H1 (cell line): ENCODE data around the gene HTRA2. TPM values are rescaled to one million over a fixed set of nuclear protein-coding genes. Genes with fewer than 3 reads are reported as not detected.

ENCODE experiments used
- CTCF ChIA-PET: fragments of 300-600 bp; sonication (Branson Sonifier 250); formaldehyde crosslinking; loops from one replicate; lab custom pipeline; 2021; ENCODE audit not compliant: partially characterized antibody; lab: Charles Lee
- POLR2A ChIA-PET: fragments of 300-600 bp; sonication (Branson Sonifier 250); formaldehyde crosslinking; loops from one replicate; lab custom pipeline; 2021; ENCODE audit warnings: inconsistent platforms; ENCODE audit not compliant: partially characterized antibody; lab: Charles Lee
- DNase-seq, 2 experiments: peaks; one replicate each; pipeline versions ENCODE4 v3.0.0 to v3.0.0-alpha.2; 2010 to 2022; ENCODE audit warnings: low spot score in 2 of 2, low read depth in 1 of 2, mixed read lengths in 1 of 2
- FAIRE-seq: peaks from 2 replicates; lab custom pipeline; 2011; peaks lifted over from hg19 to GRCh38; lab: Jason Lieb, UNC
- H2AFZ ChIP-seq: 2 replicates; pipeline ENCODE4 v1.8.1; 2012; ENCODE audit warnings: low read length, inconsistent platforms
- H2AK5ac ChIP-seq: 2 replicates; pipeline ENCODE4 v1.6.1; 2013; ENCODE audit warnings: low read depth, low read length
- H2BK120ac ChIP-seq: replicated peaks from 2 replicates; pipeline ENCODE3; 2013; ENCODE audit warnings: low read depth, low read length, inconsistent platforms
- H2BK12ac ChIP-seq: 2 replicates; pipeline ENCODE4 v1.6.1; 2013; ENCODE audit warnings: low read depth, low read length
- H2BK15ac ChIP-seq: 2 replicates; pipeline ENCODE4 v1.6.1; 2013; ENCODE audit warnings: low read length
- H2BK20ac ChIP-seq: 2 replicates; pipeline ENCODE4 v1.6.1; 2013; ENCODE audit warnings: low read length
- H2BK5ac ChIP-seq: 2 replicates; pipeline ENCODE4 v1.6.1; 2013; ENCODE audit warnings: low read depth, low read length
- H3K14ac ChIP-seq: 2 replicates; pipeline ENCODE4 v1.6.1; 2013; ENCODE audit warnings: inconsistent platforms; ENCODE audit not compliant: insufficient read length
- H3K18ac ChIP-seq: 2 replicates; pipeline ENCODE4 v1.6.1; 2013; ENCODE audit warnings: low read length; ENCODE audit errors: extremely low read depth
- H3K23ac ChIP-seq: 2 replicates; pipeline ENCODE4 v1.6.1; 2013; ENCODE audit warnings: inconsistent platforms; ENCODE audit not compliant: insufficient read length
- H3K23me2 ChIP-seq: 2 replicates; pipeline ENCODE4 v1.6.1; 2013; ENCODE audit warnings: low read depth, low read length
- H3K27ac ChIP-seq: 2 replicates; pipeline ENCODE4 v1.6.1; 2011; ENCODE audit warnings: low read depth, low read length, inconsistent platforms
- H3K27me3 ChIP-seq, 4 experiments: replicated peaks in 1 of 4; 1 replicate in 1 of 4; 2 replicates in 3 of 4; pipeline versions ENCODE4 v1.6.1 to v1.8.1; 2011 to 2013; ENCODE audit warnings: low read length in 3 of 4, mild to moderate bottlenecking in 3 of 4, inconsistent platforms in 2 of 4, mixed read lengths in 2 of 4, moderate library complexity in 1 of 4; ENCODE audit not compliant: control insufficient read depth in 3 of 4, insufficient read depth in 3 of 4; ENCODE audit errors: extremely low read depth in 1 of 4
- H3K36me3 ChIP-seq, 4 experiments: 2 replicates each; pipeline versions ENCODE4 v1.6.1 to v1.8.1; 2011 to 2013; ENCODE audit warnings: mild to moderate bottlenecking in 4 of 4, low read length in 3 of 4, moderate library complexity in 2 of 4, control low read depth in 1 of 4, inconsistent platforms in 1 of 4; ENCODE audit not compliant: insufficient read depth in 4 of 4, control insufficient read depth in 2 of 4
- H3K4ac ChIP-seq: replicated peaks from 2 replicates; pipeline ENCODE3; 2013; ENCODE audit warnings: low read length, low read depth, mixed read lengths, inconsistent platforms; ENCODE audit not compliant: insufficient read length
- H3K4me1 ChIP-seq, 4 experiments: replicated peaks in 1 of 4; 1 replicate in 1 of 4; 2 replicates in 3 of 4; pipeline versions ENCODE4 v1.6.1 to v1.8.1; 2011 to 2013; ENCODE audit warnings: low read length in 3 of 4, inconsistent platforms in 2 of 4, mixed read lengths in 1 of 4; ENCODE audit not compliant: insufficient read depth in 4 of 4, control insufficient read depth in 3 of 4
- H3K4me2 ChIP-seq, 2 experiments: 2 replicates each; pipeline versions ENCODE4 v1.6.1 to v1.8.1; 2011 to 2013; ENCODE audit warnings: low read depth in 2 of 2, low read length in 2 of 2, control low read depth in 1 of 2, inconsistent platforms in 1 of 2, mild to moderate bottlenecking in 1 of 2; ENCODE audit not compliant: insufficient read depth in 1 of 2
- H3K4me3 ChIP-seq, 4 experiments: fragments of 200-600, 300-600 bp in 1 of 4; sonication (generic), shearing (Covaris generic), sonication (Bioruptor Twin) in 1 of 4; 2 replicates each; pipeline versions ENCODE4 v1.5.1 to v1.8.1; 2011 to 2016; ENCODE audit warnings: low read length in 4 of 4, low read depth in 3 of 4, control low read depth in 2 of 4, inconsistent platforms in 2 of 4, mild to moderate bottlenecking in 2 of 4, mixed read lengths in 1 of 4, moderate library complexity in 1 of 4; ENCODE audit not compliant: insufficient read depth in 2 of 4; ENCODE audit errors: extremely low read depth in 1 of 4
- H3K56ac ChIP-seq: replicated peaks from 2 replicates; pipeline ENCODE3; 2013; ENCODE audit warnings: low read depth, mild to moderate bottlenecking, mixed read lengths, low read length, inconsistent platforms; ENCODE audit not compliant: insufficient read length
- H3K79me1 ChIP-seq: 2 replicates; pipeline ENCODE4 v1.6.1; 2013; ENCODE audit warnings: low read depth, low read length, control low read depth
- H3K79me2 ChIP-seq, 2 experiments: 2 replicates each; pipeline versions ENCODE4 v1.6.1 to v1.8.1; 2012 to 2013; ENCODE audit warnings: low read length in 2 of 2, mild to moderate bottlenecking in 2 of 2, inconsistent platforms in 1 of 2; ENCODE audit not compliant: insufficient read depth in 2 of 2, control insufficient read depth in 1 of 2
- H3K9ac ChIP-seq, 4 experiments: replicated peaks in 1 of 4; 1 replicate in 1 of 4; 2 replicates in 3 of 4; pipeline versions ENCODE4 v1.6.1 to v1.8.1; 2011 to 2013; ENCODE audit warnings: low read depth in 3 of 4, low read length in 3 of 4, control low read depth in 2 of 4, mild to moderate bottlenecking in 2 of 4, moderate library complexity in 2 of 4, inconsistent platforms in 1 of 4; ENCODE audit errors: extremely low read depth in 1 of 4
- H3K9me3 ChIP-seq, 2 experiments: 2 replicates each; pipeline versions ENCODE4 v1.6.1 to v1.8.1; 2012 to 2013; ENCODE audit warnings: mild to moderate bottlenecking in 2 of 2, moderate library complexity in 2 of 2, control low read depth in 1 of 2, inconsistent platforms in 1 of 2, low read depth in 1 of 2, low read length in 1 of 2, mixed read lengths in 1 of 2; ENCODE audit not compliant: insufficient read depth in 2 of 2
- H4K20me1 ChIP-seq, 2 experiments: replicated peaks in 1 of 2; 2 replicates each; pipeline versions ENCODE3 to v1.8.1; 2011 to 2013; ENCODE audit warnings: inconsistent platforms in 2 of 2, low read length in 2 of 2, mild to moderate bottlenecking in 1 of 2; ENCODE audit not compliant: insufficient read depth in 2 of 2, control insufficient read depth in 1 of 2
- H4K5ac ChIP-seq: 2 replicates; pipeline ENCODE4 v1.6.1; 2013; ENCODE audit warnings: low read length, low read depth, mixed read lengths, inconsistent platforms; ENCODE audit not compliant: insufficient read length
- H4K8ac ChIP-seq: 2 replicates; pipeline ENCODE4 v1.8.0; 2013; ENCODE audit warnings: mild to moderate bottlenecking, moderate library complexity, low read length, inconsistent platforms; ENCODE audit not compliant: insufficient read depth; ENCODE audit errors: extremely low read depth
- H4K91ac ChIP-seq: replicated peaks from 2 replicates; pipeline ENCODE3; 2013; ENCODE audit warnings: low read length, mixed read lengths, inconsistent platforms; ENCODE audit not compliant: insufficient read length
- ATF3 ChIP-seq: IDR thresholded peaks from 2 replicates; pipeline ENCODE4 v1.6.1; 2011; ENCODE audit warnings: low read depth, mild to moderate bottlenecking, low read length; ENCODE audit not compliant: insufficient read depth
- TAF7 ChIP-seq: optimal IDR thresholded peaks from 2 replicates; pipeline ENCODE3; 2011; ENCODE audit warnings: low read depth, mild to moderate bottlenecking, inconsistent platforms, low read length, moderate library complexity, borderline replicate concordance
- WGBS, 2 experiments: shearing (Covaris generic) in 1 of 2; methylation state at CpG; one replicate each; pipeline versions ENCODE4 v1.1.6 to v1.1.7; 2013 to 2015; ENCODE audit warnings: low lambda C conversion rate in 2 of 2, mixed read lengths in 2 of 2, inconsistent platforms in 1 of 2, low coverage in 1 of 2, missing lambda C conversion rate in 1 of 2; ENCODE audit not compliant: insufficient replicate concordance in 2 of 2, insufficient coverage in 1 of 2, insufficient read length in 1 of 2; ENCODE audit errors: extremely low coverage in 1 of 2, missing lambda C conversion rate in 1 of 2; 5-methylcytosine and 5-hydroxymethylcytosine counted together
- polyA plus RNA-seq, 7 experiments: library from polyadenylated mRNA; depleted of rRNA in 3 of 7; stranded (reverse) in 5 of 7; unstranded in 2 of 7; fragments of >200 nt in 5 of 7; fragments of 200-250 nt in 2 of 7; gene quantifications; 1 replicate in 5 of 7; 2 replicates in 1 of 7; 4 replicates in 1 of 7; pipeline versions ENCODE4 v1.2.1 to v1.2.3, GENCODE V29; 2011 to 2013; ENCODE audit warnings: missing spikeins in 2 of 7, mixed read lengths in 2 of 7
- total RNA-seq: library from RNA; stranded (reverse); fragmentation: NEBNext Ultra II Directional; extraction: Animal tissue kit (Norgen Biotek cat#: 25700); gene quantifications from 2 replicates; pipeline ENCODE4 v1.2.1, GENCODE V29; 2021

Gene HTRA2
- total and polyA plus RNA-seq, 2 of the 8 experiments (the other 6 are each of a cell fraction or from before 2014, with no cell fraction given) = 21.6 to 37.6 TPM

- Histone ChIP-seq H3K9ac (no peak overlapping the region), H2BK15ac (no peak overlapping the region), H4K5ac (no peak overlapping the region), H4K8ac (no peak overlapping the region), H4K20me1 (peaks cover 0 to 12% of the 10 kb centered on the region in 2 experiments), H3K56ac (no peak overlapping the region), H3K4me1 (peaks cover 10 to 47% (median 35%) of the 10 kb centered on the region in 4 experiments), H2BK12ac (no peak overlapping the region), H2BK5ac (no peak overlapping the region), H3K4me3 (peak overlapping the region in 1 of 4 experiments; percentile 65; a peak in 1 of 8 replicates), H3K4me2 (peak overlapping the region in 1 of 2 experiments; percentile 78; a peak in 1 of 4 replicates), H3K79me1 (no peaks in the 10 kb centered on the region), H3K23me2 (peaks cover 26% of the 10 kb centered on the region), H3K23ac (no peak overlapping the region), H2AK5ac (no peak overlapping the region), H3K79me2 (peaks cover 0 to 3% of the 10 kb centered on the region in 2 experiments; a peak in 1 of 4 replicates), H3K4ac (no peak overlapping the region), H3K14ac (no peak overlapping the region), H3K9me3 (no peaks in the 10 kb centered on the region), H2BK120ac (no peak overlapping the region), H3K18ac (no peak overlapping the region), H2BK20ac (no peak overlapping the region), H4K91ac (no peak overlapping the region), H3K36me3 (peaks cover 0 to 9% (median 4%) of the 10 kb centered on the region in 4 experiments; a peak in 6 of 8 replicates), H3K27me3 (peaks cover 51 to 80% (median 76%) of the 10 kb centered on the region in 4 experiments), H2AFZ (no peak overlapping the region), H3K27ac (no peak overlapping the region)
- CTCF ChIA-PET = interaction anchor here (0.8 to 3.5 kb wide), 12 partner anchors 9 to 112 kb away, joined by 3 to 20 read pairs (median 4); partner anchors contain the start of genes CCDC142, DQX1, TLX2 and TTC31
- DNase-seq (no peak), FAIRE-seq (no peak)
- POLR2A ChIA-PET = interaction anchor here (1.1 to 9.4 kb wide), 14 partner anchors 9 to 83 kb away, joined by 3 to 73 read pairs (median 6); partner anchors contain the start of genes AUP1, CCDC142, DQX1 and HTRA2
- 79% methylated on average over 3 of the region's 3 CpGs; no CpG with 5 or more reads in 1 of the 2 experiments for WGBS, 2 experiments
- peak; percentile 28 for TF ChIP-seq TAF7
- no peak for TF ChIP-seq ATF3
Measured at GRCh38 chr2:74504591-74504990, 25.1 kb upstream of the HTRA2 start.
